PC-3 (cell line): Measurements from ENCODE around the gene CERS5. TPM values are rescaled to one million over a fixed set of nuclear protein-coding genes. Genes with fewer than 3 reads are reported as not detected.

Experiments
- ATAC-seq: fragments of 200-7000 bp; cut with Tn5 transposase; 2 replicates; pipeline ENCODE4 v1.9.1; 2020; ENCODE audit warnings: mild to moderate bottlenecking, moderate library complexity
- BruUV-seq: library from RNA; stranded (reverse); fragments of 400-500 nt; replicated peaks from 2 replicates; lab custom pipeline; 2021; lab: Mats Ljungman, UMichigan
- CTCF ChIA-PET: fragments of 300-600 bp; sonication (Branson Sonifier 250); formaldehyde crosslinking; loops from one replicate; lab custom pipeline; 2022; ENCODE audit warnings: antibody characterized with exemption; lab: Charles Lee
- POLR2A ChIA-PET: fragments of 300-600 bp; sonication (Branson Sonifier 250); formaldehyde crosslinking; loops from one replicate; lab custom pipeline; 2022; ENCODE audit warnings: antibody characterized with exemption; ENCODE audit not compliant: unreplicated experiment; lab: Charles Lee
- DNase-seq: peaks from one replicate; pipeline ENCODE4 v3.0.0-alpha.2; 2015
- H2AFZ ChIP-seq: fragments of 300-600 bp; sonication (generic); 2 replicates; pipeline ENCODE4 v1.6.0; 2016; ENCODE audit warnings: antibody characterized with exemption, low read length
- H3F3A ChIP-seq: fragments of 300-600 bp; sonication (generic); one replicate; pipeline ENCODE4 v1.6.0; 2017; ENCODE audit warnings: antibody characterized with exemption, low read length, control low read depth, mild to moderate bottlenecking; ENCODE audit not compliant: unreplicated experiment
- H3K27ac ChIP-seq: fragments of 300-600 bp; sonication (generic); 2 replicates; pipeline ENCODE4 v1.5.1; 2016; ENCODE audit warnings: mild to moderate bottlenecking, low read length
- H3K27me3 ChIP-seq: fragments of 300-600 bp; sonication (generic); 2 replicates; pipeline ENCODE4 v1.6.1; 2016; ENCODE audit warnings: low read length, mixed read lengths
- H3K36me3 ChIP-seq: fragments of 300-600 bp; sonication (generic); 2 replicates; pipeline ENCODE4 v1.6.1; 2016; ENCODE audit warnings: low read depth, mixed run types, low read length, mixed read lengths
- H3K4me1 ChIP-seq: fragments of 300-600 bp; sonication (generic); 2 replicates; pipeline ENCODE4 v1.5.1; 2016; ENCODE audit warnings: low read length; ENCODE audit not compliant: insufficient read depth
- H3K4me2 ChIP-seq: fragments of 300-600 bp; sonication (generic); 2 replicates; pipeline ENCODE4 v1.6.0; 2016; ENCODE audit warnings: low read length
- H3K4me3 ChIP-seq: fragments of 300-600 bp; sonication (generic); 2 replicates; pipeline ENCODE4 v1.5.1; 2016; ENCODE audit warnings: mild to moderate bottlenecking, low read length, mixed read lengths
- H3K79me2 ChIP-seq: fragments of 300-600 bp; sonication (generic); 2 replicates; pipeline ENCODE4 v1.6.1; 2017; ENCODE audit warnings: low read length, mixed read lengths
- H3K9ac ChIP-seq: fragments of 300-600 bp; sonication (generic); 2 replicates; pipeline ENCODE4 v1.6.0; 2016; ENCODE audit warnings: mild to moderate bottlenecking, low read length
- H3K9me2 ChIP-seq: fragments of 300-600 bp; sonication (generic); replicated peaks from 2 replicates; pipeline ENCODE4 v1.6.1; 2016; ENCODE audit warnings: mixed run types, low read length, mixed read lengths
- H3K9me3 ChIP-seq: fragments of 300-600 bp; sonication (generic); 2 replicates; pipeline ENCODE4 v1.6.1; 2016; ENCODE audit warnings: low read length, mixed read lengths
- H4K20me1 ChIP-seq: fragments of 300-600 bp; sonication (generic); 2 replicates; pipeline ENCODE4 v1.6.1; 2016; ENCODE audit warnings: low read length, mixed read lengths
- EZH2 ChIP-seq: fragments of 300-600 bp; sonication (generic); IDR thresholded peaks from one replicate; pipeline ENCODE4 v1.6.1; 2017; ENCODE audit warnings: antibody characterized with exemption, mild to moderate bottlenecking, low read length; ENCODE audit not compliant: unreplicated experiment
- EZH2phosphoT487 ChIP-seq: fragments of 300-600 bp; sonication (generic); IDR thresholded peaks from 2 replicates; pipeline ENCODE4 v1.6.1; 2018; ENCODE audit warnings: mild to moderate bottlenecking, antibody characterized with exemption, low read length, borderline replicate concordance
- intact Hi-C: fragments of 100-400 bp; cut with micrococcal nuclease; formaldehyde crosslinking; loops from 2 replicates; pipeline ENCODE4 v1.9.0; 2023
- total RNA-seq: library from RNA; depleted of rRNA; stranded (reverse); fragments of >200 nt; gene quantifications from 2 replicates; pipeline ENCODE4 v1.2.3, GENCODE V29; 2014
- TF ChIP-seq, protein P1 (sequence below): fragments of 300-600 bp; sonication (generic); conservative IDR thresholded peaks from 2 replicates; pipeline ENCODE4 v1.5.1; 2017; ENCODE audit warnings: antibody characterized with exemption, low read depth, mild to moderate bottlenecking, low read length

CERS5 gene
- total RNA-seq, 1 experiment from 2014 or later = 24.9 TPM

DNA sequence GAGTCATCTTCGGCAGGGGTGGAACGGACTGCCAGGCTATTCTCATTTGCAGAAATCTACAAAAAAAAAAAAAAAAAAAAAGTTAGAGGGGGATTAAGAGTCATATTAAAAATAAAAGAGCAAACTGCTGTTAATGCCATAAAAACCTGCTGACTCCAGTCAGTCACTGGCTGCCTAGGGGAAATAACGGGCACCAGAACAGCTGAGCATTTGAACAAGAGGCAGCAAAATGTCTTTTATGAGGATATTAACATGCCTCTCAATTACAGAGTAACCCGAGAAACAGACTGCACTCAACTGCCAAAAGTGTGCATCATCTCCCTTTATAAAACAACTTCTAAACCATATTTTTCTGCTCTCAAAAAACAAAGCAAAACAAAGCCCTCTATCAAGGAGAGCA, 28.7 kb upstream of the CERS5 start:
- peak; percentile 88 for ATAC-seq
- intact Hi-C loops = loop anchor here (5.0 kb wide), 2 partner anchors 46 to 116 kb away; no protein-coding TSS in a partner anchor
- ChIA-PET CTCF (no interaction called here), POLR2A (no interaction called here)
- Histone ChIP-seq H3K27me3 (no peaks in the 10 kb centered on the region), H3K4me3 (no peak overlapping the region), H4K20me1 (no peaks in the 10 kb centered on the region), H3F3A (peaks cover 5% of the 10 kb centered on the region), H3K9ac (no peak overlapping the region), H3K36me3 (peaks cover 9% of the 10 kb centered on the region), H3K9me3 (no peaks in the 10 kb centered on the region), H3K9me2 (no peaks in the 10 kb centered on the region), H3K4me1 (peaks cover 45% of the 10 kb centered on the region), H2AFZ (no peak overlapping the region), H3K79me2 (no peaks in the 10 kb centered on the region), H3K4me2 (peak overlapping the region; percentile 33), H3K27ac (peak overlapping the region; percentile 62)
- BruUV-seq = no TSS peak
- TF ChIP-seq, protein P1, sequence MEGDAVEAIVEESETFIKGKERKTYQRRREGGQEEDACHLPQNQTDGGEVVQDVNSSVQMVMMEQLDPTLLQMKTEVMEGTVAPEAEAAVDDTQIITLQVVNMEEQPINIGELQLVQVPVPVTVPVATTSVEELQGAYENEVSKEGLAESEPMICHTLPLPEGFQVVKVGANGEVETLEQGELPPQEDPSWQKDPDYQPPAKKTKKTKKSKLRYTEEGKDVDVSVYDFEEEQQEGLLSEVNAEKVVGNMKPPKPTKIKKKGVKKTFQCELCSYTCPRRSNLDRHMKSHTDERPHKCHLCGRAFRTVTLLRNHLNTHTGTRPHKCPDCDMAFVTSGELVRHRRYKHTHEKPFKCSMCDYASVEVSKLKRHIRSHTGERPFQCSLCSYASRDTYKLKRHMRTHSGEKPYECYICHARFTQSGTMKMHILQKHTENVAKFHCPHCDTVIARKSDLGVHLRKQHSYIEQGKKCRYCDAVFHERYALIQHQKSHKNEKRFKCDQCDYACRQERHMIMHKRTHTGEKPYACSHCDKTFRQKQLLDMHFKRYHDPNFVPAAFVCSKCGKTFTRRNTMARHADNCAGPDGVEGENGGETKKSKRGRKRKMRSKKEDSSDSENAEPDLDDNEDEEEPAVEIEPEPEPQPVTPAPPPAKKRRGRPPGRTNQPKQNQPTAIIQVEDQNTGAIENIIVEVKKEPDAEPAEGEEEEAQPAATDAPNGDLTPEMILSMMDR = no peak
- TF ChIP-seq EZH2phosphoT487 (no peak), EZH2 (no peak)
- peak; percentile 49 for DNase-seq

DNA sequence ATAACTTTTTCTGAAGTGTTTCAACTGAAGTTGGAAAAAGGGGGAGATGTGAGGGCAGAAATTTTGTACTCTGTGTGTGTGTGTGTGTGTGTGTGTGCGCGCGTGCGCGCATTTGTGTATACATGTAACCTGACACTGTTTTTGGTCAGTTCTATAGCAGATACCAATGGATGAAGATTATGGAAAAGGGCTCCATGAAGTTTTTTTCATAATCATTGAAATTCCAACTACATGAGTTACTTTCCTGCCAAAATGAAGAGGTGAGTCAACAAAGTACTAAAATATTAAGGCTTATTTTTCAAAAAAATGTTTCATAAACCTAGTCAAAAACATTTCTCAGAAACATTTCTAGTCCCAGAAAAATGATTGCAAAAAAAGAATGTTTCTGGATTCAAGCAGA, 25.7 kb upstream of the CERS5 start:
- DNase-seq (peak; percentile 58), ATAC-seq (no peak)
- no peaks in the 10 kb centered on the region for H3K9me3 ChIP-seq
- peaks cover 5% of the 10 kb centered on the region for H3F3A ChIP-seq
- 0 out of 2 replicates have a peak overlapping the region, but pooled peaks have one; percentile 7 for H3K27ac ChIP-seq
- H3K36me3 ChIP-seq = no peaks in the 10 kb centered on the region; the same call in 1 of the 2 replicates
- POLR2A ChIA-PET = no interaction called here
- no peaks in the 10 kb centered on the region for H3K79me2 ChIP-seq
- no peaks in the 10 kb centered on the region for H3K9me2 ChIP-seq
- H2AFZ ChIP-seq = no peak overlapping the region
- H3K4me3 ChIP-seq = no peak overlapping the region
- BruUV-seq = no TSS peak
- no peaks in the 10 kb centered on the region for H3K27me3 ChIP-seq
- no peaks in the 10 kb centered on the region for H4K20me1 ChIP-seq
- peaks cover 38% of the 10 kb centered on the region for H3K4me1 ChIP-seq
- CTCF ChIA-PET = no interaction called here
- no peak overlapping the region for H3K9ac ChIP-seq
- TF ChIP-seq, protein P1 = no peak
- TF ChIP-seq EZH2 (no peak), EZH2phosphoT487 (no peak)
- intact Hi-C loops = no loop called here
- peak overlapping the region; percentile 50; the same call in 1 of the 2 replicates for H3K4me2 ChIP-seq

DNA sequence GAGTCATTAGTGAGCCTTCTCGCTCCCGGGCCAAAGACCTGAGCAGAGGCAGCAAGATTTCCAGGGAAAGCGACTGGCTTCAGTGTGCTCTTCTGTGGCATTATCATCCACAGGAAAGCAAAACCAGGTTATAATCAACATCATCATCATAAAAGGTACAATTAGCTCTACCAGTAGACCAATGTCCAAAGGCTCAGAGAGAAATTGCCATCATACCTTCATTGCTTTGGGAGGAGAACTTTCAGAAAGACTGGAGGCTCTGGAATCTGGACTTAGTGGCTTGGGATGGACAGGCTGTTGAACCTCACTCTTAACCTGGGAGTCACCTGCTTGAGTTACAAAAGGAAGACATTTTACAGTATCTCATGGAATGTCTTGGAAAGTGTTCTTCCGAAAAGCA, 25.1 kb upstream of the CERS5 start:
- POLR2A ChIA-PET = no interaction called here
- no peaks in the 10 kb centered on the region for H3K9me2 ChIP-seq
- BruUV-seq = no TSS peak
- DNase-seq (no peak), ATAC-seq (no peak)
- no peaks in the 10 kb centered on the region for H3K9me3 ChIP-seq
- no peak overlapping the region for H2AFZ ChIP-seq
- peaks cover 33% of the 10 kb centered on the region for H3K4me1 ChIP-seq
- H3K4me2 ChIP-seq = no peak overlapping the region
- no peak overlapping the region for H3K9ac ChIP-seq
- 0 out of 2 replicates have a peak overlapping the region, but pooled peaks have one; percentile 7 for H3K27ac ChIP-seq
- no peaks in the 10 kb centered on the region for H3K27me3 ChIP-seq
- no peaks in the 10 kb centered on the region for H3K79me2 ChIP-seq
- H3F3A ChIP-seq = peaks cover 5% of the 10 kb centered on the region
- no peak overlapping the region for H3K4me3 ChIP-seq
- H3K36me3 ChIP-seq = no peaks in the 10 kb centered on the region; the same call in 1 of the 2 replicates
- intact Hi-C loops = no loop called here
- CTCF ChIA-PET = no interaction called here
- TF ChIP-seq EZH2phosphoT487 = no peak
- TF ChIP-seq EZH2 = no peak
- TF ChIP-seq, protein P1 = no peak
- no peaks in the 10 kb centered on the region for H4K20me1 ChIP-seq
